ENCODE results near the gene SLC9A9.

SLC9A9 gene

GRCh38 chr3:143718463-143718862 is 129.8 kb downstream of the SLC9A9 start:
- DNase-seq (ENCODE audit: low read depth in 2 of 2), result no peak
- no peak for TF ChIP-seq CTCF (IDR thresholded peaks at IDR 0.05; ENCODE audit: low read depth, low read length)
- H3K4me3 ChIP-seq (replicated peaks in 1 of 2; ENCODE audit: low read depth in 2 of 2, low read length in 2 of 2), result no peak overlapping the region

GRCh38 chr3:143716731-143717130 is 131.5 kb downstream of the SLC9A9 start:
- no peak overlapping the region for H3K4me3 ChIP-seq (replicated peaks in 1 of 2; ENCODE audit: low read depth in 2 of 2, low read length in 2 of 2)
- TF ChIP-seq CTCF (IDR thresholded peaks at IDR 0.05; ENCODE audit: low read depth, low read length), result no peak
- peak in 1 of 2 donors; percentile 7 for DNase-seq (ENCODE audit: low read depth in 2 of 2)

DNA sequence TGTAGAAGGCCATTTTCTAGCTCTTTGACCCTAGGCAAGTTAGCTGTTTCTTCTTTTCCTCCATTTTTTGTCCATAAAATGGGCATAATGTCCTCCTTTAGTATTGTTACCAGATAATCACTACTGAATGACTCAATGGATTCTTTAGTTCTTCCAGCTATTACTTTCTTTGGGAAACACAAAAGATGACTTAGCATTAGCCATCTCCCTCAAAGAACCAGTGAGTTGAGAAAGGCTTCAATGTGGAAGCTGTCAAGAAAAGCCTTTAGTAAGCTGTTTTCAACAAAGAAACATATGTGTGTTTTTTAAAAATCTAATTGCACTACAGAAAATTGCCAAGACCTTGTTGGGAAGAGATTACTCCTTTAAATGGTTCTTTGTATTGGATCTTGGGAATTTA is 135.7 kb downstream of the SLC9A9 start:
- H3K4me3 ChIP-seq (replicated peaks in 1 of 2; ENCODE audit: low read depth in 2 of 2, low read length in 2 of 2), result no peak overlapping the region
- DNase-seq (ENCODE audit: low read depth in 2 of 2), result no peak
- no peak for TF ChIP-seq CTCF (IDR thresholded peaks at IDR 0.05; ENCODE audit: low read depth, low read length)

- DNase-seq (ENCODE audit: low read depth in 2 of 2), result peak in 1 of 2 donors; percentile 6
- no peak overlapping the region for H3K4me3 ChIP-seq (replicated peaks in 1 of 2; ENCODE audit: low read depth in 2 of 2, low read length in 2 of 2)
- TF ChIP-seq CTCF (IDR thresholded peaks at IDR 0.05; ENCODE audit: low read depth, low read length), result no peak
Observed at GRCh38 chr3:143707848-143708247, 140.4 kb downstream of the SLC9A9 start.

GRCh38 chr3:143700431-143700975 is 147.8 kb downstream of the SLC9A9 start:
- no peak for TF ChIP-seq CTCF (IDR thresholded peaks at IDR 0.05; ENCODE audit: low read depth, low read length)
- no peak for DNase-seq (ENCODE audit: low read depth in 2 of 2)
- no peak overlapping the region for H3K4me3 ChIP-seq (replicated peaks in 1 of 2; ENCODE audit: low read depth in 2 of 2, low read length in 2 of 2)

DNA sequence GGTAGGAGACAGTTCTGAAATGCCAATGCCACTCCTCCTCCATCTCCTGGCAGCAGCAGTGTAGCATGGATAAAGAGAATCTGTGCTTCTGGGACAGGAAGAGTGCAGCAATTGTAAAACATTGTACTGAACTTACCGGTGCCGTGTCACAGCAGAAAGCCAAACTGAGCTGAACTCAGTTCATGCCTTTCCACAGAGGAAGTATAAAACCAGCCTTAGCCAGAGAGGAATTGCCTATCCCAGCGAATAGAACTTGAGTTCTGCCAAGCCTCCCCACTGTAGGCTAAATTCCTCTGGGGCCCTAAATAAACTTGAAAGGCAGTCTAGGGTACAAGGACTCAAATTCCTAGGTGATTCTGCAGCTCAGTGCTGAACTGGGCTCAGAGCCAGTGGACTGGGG is 148.8 kb downstream of the SLC9A9 start:
- no peak overlapping the region for H3K4me3 ChIP-seq (replicated peaks in 1 of 2; ENCODE audit: low read depth in 2 of 2, low read length in 2 of 2)
- no peak for TF ChIP-seq CTCF (IDR thresholded peaks at IDR 0.05; ENCODE audit: low read depth, low read length)
- DNase-seq (ENCODE audit: low read depth in 2 of 2), result no peak

- no peak for DNase-seq (ENCODE audit: low read depth in 2 of 2)
- H3K4me3 ChIP-seq (replicated peaks in 1 of 2; ENCODE audit: low read depth in 2 of 2, low read length in 2 of 2), result no peak overlapping the region
- TF ChIP-seq CTCF (IDR thresholded peaks at IDR 0.05; ENCODE audit: low read depth, low read length), result no peak
Observed at GRCh38 chr3:143698682-143699303, 149.5 kb downstream of the SLC9A9 start.
